ENCODE results near the gene KIF3C.
A peak's percentile ranks its signal among the peaks of the same experiment; 100 is the strongest.

Gene KIF3C

DNA sequence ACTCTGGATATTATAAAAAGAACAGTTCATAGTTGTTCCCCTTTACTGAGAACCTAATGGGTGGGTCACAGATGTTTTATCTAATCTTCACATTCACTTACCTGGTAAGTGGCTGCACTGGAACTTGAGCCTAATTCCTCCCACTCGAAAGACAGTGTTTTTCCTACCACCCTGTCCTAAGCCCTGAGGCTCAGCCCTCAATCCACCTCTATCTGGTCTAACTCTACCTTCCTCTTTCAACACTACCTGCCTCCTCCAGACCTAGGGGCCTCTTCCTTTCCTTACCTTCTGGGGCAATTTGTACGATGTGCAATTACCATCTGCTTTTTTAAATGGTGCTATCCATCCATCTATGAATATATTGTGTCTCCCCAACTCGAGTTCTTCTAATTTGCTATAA lies 9.7 kb upstream of the KIF3C start:
- Mint-ChIP-seq H3K4me3 (peak overlapping the region in 1 of 2 donors; percentile 77), H3K27ac (peak overlapping the region in 1 of 2 donors; percentile 86), H3K27me3 (no peaks in the 10 kb centered on the region), H3K36me3 (ENCODE audit: insufficient read depth) (peaks cover 2% of the 10 kb centered on the region), H3K4me1 (ENCODE audit: low read depth in 2 of 2) (peaks cover 2 to 9% of the 10 kb centered on the region in 2 donors), H3K9me3 (no peaks in the 10 kb centered on the region)
- no peak for DNase-seq
- peak; percentile 11 for ATAC-seq (replicated peaks)

DNA sequence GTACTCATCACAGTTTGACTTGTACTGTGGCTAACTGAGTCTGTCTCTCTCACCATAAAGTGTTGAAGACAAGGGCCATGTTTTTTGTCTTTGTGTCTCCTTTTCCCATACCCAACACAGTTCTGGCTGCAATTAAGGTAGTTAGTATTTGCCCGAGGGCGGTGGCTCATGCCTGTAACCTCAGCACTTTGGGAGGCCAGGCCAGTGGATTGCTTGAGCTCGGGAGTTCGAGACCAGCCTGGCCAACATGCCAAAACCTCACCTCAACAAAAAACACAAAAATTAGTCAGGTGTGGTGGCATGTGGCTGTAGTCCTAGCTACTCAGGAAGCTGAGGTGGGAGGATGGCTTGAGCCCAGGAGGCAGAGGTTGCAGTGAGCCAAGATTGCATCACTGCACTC lies 6.9 kb upstream of the KIF3C start:
- DNase-seq (no peak), ATAC-seq (replicated peaks) (no peak)
- Mint-ChIP-seq H3K27me3 (no peaks in the 10 kb centered on the region), H3K36me3 (ENCODE audit: insufficient read depth) (peaks cover 2% of the 10 kb centered on the region), H3K4me1 (ENCODE audit: low read depth in 2 of 2) (peaks cover 2 to 9% of the 10 kb centered on the region in 2 donors), H3K27ac (no peak overlapping the region), H3K4me3 (no peak overlapping the region), H3K9me3 (no peaks in the 10 kb centered on the region)

DNA sequence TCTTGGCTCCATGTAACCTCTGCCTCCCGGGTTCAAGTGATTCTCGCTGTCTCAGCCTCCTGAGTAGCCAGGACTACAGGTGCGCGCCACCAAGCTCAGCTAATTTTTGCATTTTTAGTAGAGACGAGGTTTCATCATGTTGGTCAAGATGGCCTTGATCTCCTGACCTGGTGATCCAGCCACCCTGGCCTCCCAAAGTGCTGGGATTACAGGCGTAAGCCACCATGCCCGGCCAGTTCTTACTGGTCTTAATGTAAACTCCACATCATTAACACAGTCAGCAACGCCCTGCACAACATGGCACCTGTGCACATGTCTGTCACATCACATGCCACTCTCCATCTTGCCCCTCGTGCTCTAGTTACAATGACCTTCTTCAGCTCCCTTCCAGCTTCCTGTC lies 5.8 kb upstream of the KIF3C start:
- DNase-seq: no peak
- ATAC-seq (replicated peaks): no peak
- H3K4me3 Mint-ChIP-seq: no peak overlapping the region
- H3K9me3 Mint-ChIP-seq: no peaks in the 10 kb centered on the region
- H3K27ac Mint-ChIP-seq: no peak overlapping the region
- peaks cover 2% of the 10 kb centered on the region for H3K36me3 Mint-ChIP-seq (ENCODE audit: insufficient read depth)
- H3K27me3 Mint-ChIP-seq: no peaks in the 10 kb centered on the region
- peaks cover 3 to 12% of the 10 kb centered on the region in 2 donors for H3K4me1 Mint-ChIP-seq (ENCODE audit: low read depth in 2 of 2)

DNA sequence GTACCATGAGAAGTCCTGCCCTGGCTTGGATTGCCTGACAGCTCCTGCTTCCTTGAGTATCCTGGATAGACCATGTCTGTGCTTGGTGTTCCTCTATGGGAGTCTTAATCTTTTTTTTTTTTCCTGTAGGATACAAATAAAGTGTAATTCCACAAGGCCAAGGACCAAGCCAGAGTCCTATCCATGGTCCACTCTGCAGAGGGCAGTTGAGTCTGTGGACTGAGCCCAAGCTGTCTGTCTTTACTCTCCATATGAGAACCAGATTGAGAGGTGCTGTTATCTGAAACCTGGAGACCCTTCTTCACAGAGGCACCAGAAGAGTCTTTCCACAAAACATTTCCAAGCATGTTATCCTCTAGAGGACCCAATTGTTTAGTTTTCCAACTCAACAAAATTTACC lies 1.4 kb upstream of the KIF3C start:
- no peak for DNase-seq
- H3K27me3 Mint-ChIP-seq: no peaks in the 10 kb centered on the region
- no peak for ATAC-seq (replicated peaks)
- peaks cover 2% of the 10 kb centered on the region for H3K36me3 Mint-ChIP-seq (ENCODE audit: insufficient read depth)
- no peak overlapping the region for H3K27ac Mint-ChIP-seq
- H3K4me1 Mint-ChIP-seq (ENCODE audit: low read depth in 2 of 2): peaks cover 20% of the 10 kb centered on the region in 2 donors
- H3K9me3 Mint-ChIP-seq: no peaks in the 10 kb centered on the region
- H3K4me3 Mint-ChIP-seq: peak overlapping the region; percentile 89 to 90

DNA sequence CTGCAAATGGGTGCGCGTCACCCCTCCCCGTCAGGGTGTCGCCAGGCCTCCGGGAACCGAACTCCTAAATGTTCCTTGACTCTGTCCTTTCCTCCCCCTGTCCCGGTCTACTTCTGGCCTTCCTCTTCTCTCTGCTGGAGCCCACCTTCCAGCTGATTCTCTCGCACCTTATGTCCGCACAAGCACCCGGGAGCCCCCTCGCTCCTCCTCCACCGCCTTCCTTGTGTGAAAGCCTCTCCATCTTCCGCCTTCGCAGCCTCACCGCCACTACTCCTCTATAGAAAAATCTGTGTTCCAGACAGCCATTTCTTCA lies 627 bp upstream of the KIF3C start:
- no peaks in the 10 kb centered on the region for H3K36me3 Mint-ChIP-seq (ENCODE audit: insufficient read depth)

DNA sequence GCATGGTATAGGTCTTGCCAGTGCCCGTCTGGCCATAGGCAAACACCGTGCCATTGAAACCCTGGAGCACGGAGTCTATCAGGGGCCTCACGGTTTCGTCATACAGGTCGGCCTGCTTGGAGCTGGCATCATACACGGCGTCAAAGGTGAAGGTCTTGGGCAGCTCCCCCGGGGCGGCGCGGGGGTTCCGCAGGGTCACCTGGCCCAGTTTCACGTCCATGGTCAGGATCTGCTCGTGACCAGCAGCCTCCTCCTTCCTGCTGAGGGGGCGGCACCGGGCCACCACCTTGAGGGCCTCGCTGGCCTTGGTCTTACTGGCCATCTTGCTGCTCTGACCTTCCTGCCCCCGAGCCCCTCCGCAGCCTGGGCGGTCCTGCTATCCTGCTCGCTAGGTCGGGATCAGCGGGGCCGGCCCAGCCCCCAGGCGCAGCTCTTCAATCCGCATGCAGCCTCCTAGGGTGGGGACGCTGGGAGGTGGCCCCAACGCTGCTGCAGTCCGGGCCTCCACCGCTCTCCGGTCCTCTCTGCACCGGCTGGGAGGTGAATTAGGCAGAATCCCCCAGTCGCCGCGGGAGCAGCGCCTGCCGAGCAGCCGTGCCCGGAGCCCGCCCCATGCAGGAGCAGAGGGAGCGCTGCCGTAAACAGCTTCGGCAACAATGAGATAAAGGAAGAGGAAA lies 563 bp downstream of the KIF3C start:
- no peaks in the 10 kb centered on the region for H3K27me3 Mint-ChIP-seq
- peak overlapping the region; percentile 89 to 90 for H3K4me3 Mint-ChIP-seq
- H3K36me3 Mint-ChIP-seq (ENCODE audit: insufficient read depth): no peaks in the 10 kb centered on the region
- H3K4me1 Mint-ChIP-seq (ENCODE audit: low read depth in 2 of 2): peaks cover 27 to 36% of the 10 kb centered on the region in 2 donors
- ATAC-seq (replicated peaks) (peak; percentile 35), DNase-seq (no peak)
- H3K9me3 Mint-ChIP-seq: no peaks in the 10 kb centered on the region
- H3K27ac Mint-ChIP-seq: peak overlapping the region; percentile 17 to 46

More for the DNA sequence above, 627 bp upstream of the KIF3C start:
- H3K9me3 Mint-ChIP-seq: no peaks in the 10 kb centered on the region
- DNase-seq (no peak), ATAC-seq (replicated peaks) (no peak)
- H3K4me1 Mint-ChIP-seq (ENCODE audit: low read depth in 2 of 2): peaks cover 24 to 25% of the 10 kb centered on the region in 2 donors
- H3K27ac Mint-ChIP-seq: peak overlapping the region; percentile 44 to 83
- no peaks in the 10 kb centered on the region for H3K27me3 Mint-ChIP-seq
- H3K4me3 Mint-ChIP-seq: peak overlapping the region; percentile 89 to 90

DNA sequence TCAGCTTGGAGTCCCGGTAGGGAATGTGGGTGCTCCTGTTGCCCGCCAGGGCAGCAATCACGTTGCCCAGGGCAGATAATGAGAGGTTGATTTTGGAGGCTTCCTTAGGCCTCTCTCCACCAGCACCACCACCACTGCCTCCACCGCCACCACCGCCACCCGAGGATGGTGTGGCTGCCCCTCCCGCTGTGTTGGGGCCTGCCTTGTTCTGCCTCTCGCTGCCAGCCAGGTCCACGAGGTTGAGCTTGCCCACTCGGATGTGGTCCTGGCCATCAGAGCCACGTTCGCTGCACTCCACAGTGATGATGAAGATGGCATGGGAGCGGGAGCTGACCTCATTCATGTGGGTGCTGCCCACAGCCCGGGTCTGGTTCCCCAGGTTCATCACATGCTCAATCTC lies 1.3 kb downstream of the KIF3C start:
- Mint-ChIP-seq H3K36me3 (ENCODE audit: insufficient read depth) (no peaks in the 10 kb centered on the region), H3K4me3 (peak overlapping the region; percentile 89 to 90), H3K4me1 (ENCODE audit: low read depth in 2 of 2) (peaks cover 27 to 40% of the 10 kb centered on the region in 2 donors), H3K27ac (no peak overlapping the region), H3K27me3 (no peaks in the 10 kb centered on the region), H3K9me3 (no peaks in the 10 kb centered on the region)
- no peak for DNase-seq
- no peak for ATAC-seq (replicated peaks)

DNA sequence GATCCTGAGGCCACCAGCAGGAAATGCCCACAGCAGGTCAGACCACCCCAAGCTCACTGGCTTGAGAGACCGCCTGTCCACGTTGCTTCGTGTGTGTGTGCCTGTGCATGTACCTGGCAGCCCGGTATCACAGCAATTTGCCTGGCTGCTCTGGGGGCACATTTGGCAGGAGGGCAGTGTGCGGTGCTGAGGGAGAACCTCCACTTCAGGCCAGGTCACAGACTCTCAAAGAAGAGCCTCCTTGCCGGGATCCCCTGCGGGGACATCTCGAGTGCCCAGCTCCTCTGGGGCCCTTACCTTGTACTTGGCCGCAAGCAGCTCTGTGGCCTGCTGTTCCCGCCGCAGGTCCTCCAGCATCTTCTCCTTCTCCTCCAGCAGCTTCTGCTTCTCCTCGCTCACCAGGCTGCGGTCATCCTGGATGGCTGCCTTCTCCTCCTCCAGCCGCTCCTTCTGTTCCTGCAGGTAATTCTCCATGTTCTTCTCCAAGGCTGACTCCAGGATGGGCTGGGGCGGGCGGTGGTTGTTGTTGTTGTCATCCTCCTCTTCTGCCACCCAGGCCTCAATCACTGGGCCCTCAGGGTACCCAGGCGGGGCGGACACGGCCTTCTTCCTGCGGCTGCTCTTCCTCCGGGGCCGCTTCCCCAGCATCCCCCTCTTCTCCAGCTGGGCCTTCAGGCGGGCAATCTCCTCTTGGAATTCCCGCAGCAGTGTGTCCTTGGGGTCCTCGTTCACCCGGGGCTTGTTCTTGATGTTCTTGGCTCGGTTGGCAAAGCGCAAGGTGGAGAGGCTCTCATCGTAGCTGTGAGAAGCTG lies 2.0 kb downstream of the KIF3C start:
- H3K27ac Mint-ChIP-seq: no peak overlapping the region
- no peaks in the 10 kb centered on the region for H3K9me3 Mint-ChIP-seq
- ATAC-seq (replicated peaks): no peak
- no peaks in the 10 kb centered on the region for H3K36me3 Mint-ChIP-seq (ENCODE audit: insufficient read depth)
- peak overlapping the region in 1 of 2 donors; percentile 89 for H3K4me3 Mint-ChIP-seq
- DNase-seq: no peak
- no peaks in the 10 kb centered on the region for H3K27me3 Mint-ChIP-seq
- H3K4me1 Mint-ChIP-seq (ENCODE audit: low read depth in 2 of 2): peaks cover 27 to 40% of the 10 kb centered on the region in 2 donors

DNA sequence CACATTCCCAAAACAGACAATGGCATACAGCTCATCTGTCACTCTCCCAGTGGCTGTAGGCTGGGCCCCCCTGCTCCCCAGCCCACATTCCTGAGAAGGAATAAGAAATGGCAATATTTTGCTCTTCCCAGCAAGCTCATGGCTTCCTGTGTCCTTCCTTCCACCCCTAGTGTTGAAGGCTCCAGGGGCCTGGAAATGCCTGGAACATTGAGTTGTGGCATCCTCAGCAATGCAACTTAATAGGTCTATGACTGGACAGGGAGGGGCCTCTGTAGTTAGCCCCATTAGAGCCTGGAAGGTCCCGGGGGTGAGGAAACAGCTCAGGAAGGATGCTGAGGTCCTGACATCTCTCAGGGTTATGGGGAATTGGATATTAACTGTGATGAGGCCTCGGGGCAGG lies 3.3 kb downstream of the KIF3C start:
- Mint-ChIP-seq H3K27ac (no peak overlapping the region), H3K4me1 (ENCODE audit: low read depth in 2 of 2) (peaks cover 27 to 40% of the 10 kb centered on the region in 2 donors), H3K4me3 (no peak overlapping the region), H3K9me3 (no peaks in the 10 kb centered on the region), H3K36me3 (ENCODE audit: insufficient read depth) (no peaks in the 10 kb centered on the region), H3K27me3 (no peaks in the 10 kb centered on the region)
- no peak for DNase-seq
- ATAC-seq (replicated peaks): no peak

DNA sequence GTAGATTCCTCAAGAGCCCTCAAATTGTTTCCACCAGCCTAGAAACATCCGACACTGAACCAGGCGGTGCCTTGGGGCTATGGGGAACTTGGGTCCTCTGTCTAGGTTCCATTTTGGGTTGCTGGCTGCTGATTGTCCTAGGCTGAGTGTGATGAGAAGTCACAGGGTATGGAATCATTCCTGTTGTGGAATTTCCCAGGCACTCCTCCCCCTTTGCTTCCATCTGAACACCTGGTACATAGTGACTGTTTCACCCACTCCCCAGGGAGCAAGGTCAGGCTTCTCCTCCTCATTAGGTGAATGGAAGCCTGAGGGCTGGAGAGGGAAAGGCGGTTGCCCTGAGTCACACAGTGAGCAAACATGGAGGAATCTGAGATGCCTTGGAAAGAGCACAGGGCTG lies 4.5 kb downstream of the KIF3C start:
- Mint-ChIP-seq H3K27ac (peak overlapping the region in 1 of 2 donors; percentile 4), H3K4me1 (ENCODE audit: low read depth in 2 of 2) (peaks cover 22 to 33% of the 10 kb centered on the region in 2 donors), H3K9me3 (no peaks in the 10 kb centered on the region), H3K27me3 (no peaks in the 10 kb centered on the region), H3K36me3 (ENCODE audit: insufficient read depth) (no peaks in the 10 kb centered on the region), H3K4me3 (no peak overlapping the region)
- no peak for DNase-seq
- no peak for ATAC-seq (replicated peaks)

DNA sequence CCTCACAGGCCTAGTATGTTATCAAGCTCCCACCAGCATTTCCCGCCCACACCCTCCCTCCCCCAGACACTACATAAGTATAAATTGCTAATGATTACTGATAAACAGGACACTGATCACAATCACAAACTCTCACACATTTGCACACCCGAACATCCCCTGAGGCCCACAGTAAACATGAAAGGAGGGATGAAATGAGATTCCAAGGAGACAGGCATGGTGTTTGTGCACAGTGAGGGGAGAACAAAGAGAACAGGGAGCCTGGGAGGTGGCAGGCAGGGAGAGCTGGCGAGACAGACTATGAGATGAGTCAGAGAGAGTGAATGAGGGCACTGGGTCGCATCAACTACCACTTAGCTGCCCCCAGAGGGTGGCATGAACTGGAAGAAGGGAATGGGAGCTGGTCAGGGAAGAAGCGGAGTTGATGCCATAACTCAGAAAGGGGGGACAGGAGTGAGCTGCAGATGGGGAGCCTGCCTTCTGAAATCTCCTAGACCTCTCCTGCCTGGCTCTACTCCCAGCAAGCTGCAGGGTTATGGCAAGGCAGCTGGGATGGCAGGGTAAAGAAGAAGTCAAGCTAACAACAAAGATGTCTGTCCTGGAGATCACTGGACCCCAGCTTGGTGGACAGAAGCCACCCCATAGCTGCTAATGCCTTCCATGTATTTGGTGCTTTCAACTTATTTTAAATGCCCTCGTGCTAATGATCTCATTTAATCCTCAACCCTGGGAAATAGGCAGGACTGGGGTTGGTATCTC lies 5.1 kb downstream of the KIF3C start:
- no peak for DNase-seq
- H3K4me3 Mint-ChIP-seq: no peak overlapping the region
- H3K27me3 Mint-ChIP-seq: no peaks in the 10 kb centered on the region
- H3K27ac Mint-ChIP-seq: peak overlapping the region in 1 of 2 donors; percentile 56
- H3K9me3 Mint-ChIP-seq: no peaks in the 10 kb centered on the region
- peaks cover 21 to 33% of the 10 kb centered on the region in 2 donors for H3K4me1 Mint-ChIP-seq (ENCODE audit: low read depth in 2 of 2)
- H3K36me3 Mint-ChIP-seq (ENCODE audit: insufficient read depth): no peaks in the 10 kb centered on the region
- no peak for ATAC-seq (replicated peaks)

DNA sequence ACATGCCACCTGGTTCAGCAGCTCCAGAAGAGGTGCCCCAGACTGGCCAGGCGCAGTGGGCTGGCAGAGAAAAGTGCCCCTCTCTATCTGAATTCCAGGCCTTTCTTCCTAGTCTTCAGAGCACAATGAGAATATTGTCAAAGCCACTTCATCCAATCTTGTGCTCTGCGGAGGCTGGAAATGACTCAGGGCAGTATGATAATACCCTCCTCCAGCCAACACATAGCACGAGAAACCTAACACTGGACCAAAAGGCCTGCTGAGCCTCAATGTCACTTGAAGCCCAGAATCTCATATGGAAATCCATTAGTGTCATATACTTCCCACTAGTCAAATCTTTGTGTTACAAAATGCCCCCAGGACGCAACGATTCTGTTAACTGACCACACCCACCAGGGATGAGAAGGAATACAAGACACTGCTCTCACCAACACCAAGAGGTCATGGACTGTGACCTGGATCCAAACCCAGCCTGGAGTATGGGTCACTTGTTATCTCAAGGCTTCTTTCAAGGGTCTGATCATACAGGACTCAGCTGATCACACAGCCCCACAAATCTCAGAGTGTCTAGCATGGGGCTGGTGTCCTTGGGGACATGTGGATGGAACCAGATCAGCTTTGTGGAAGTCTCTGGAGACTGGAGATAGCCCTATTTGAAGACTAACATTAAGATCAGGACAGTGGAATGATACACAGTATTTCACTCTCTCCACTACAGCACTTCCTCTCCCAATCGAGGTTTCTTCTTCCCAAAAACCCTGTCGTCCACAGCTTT lies 10.1 kb downstream of the KIF3C start:
- Mint-ChIP-seq H3K4me1 (ENCODE audit: low read depth in 2 of 2) (peaks cover 3 to 8% of the 10 kb centered on the region in 2 donors), H3K27ac (no peak overlapping the region), H3K27me3 (no peaks in the 10 kb centered on the region), H3K4me3 (no peak overlapping the region), H3K9me3 (no peaks in the 10 kb centered on the region), H3K36me3 (ENCODE audit: insufficient read depth) (no peaks in the 10 kb centered on the region)
- DNase-seq (no peak), ATAC-seq (replicated peaks) (no peak)

DNA sequence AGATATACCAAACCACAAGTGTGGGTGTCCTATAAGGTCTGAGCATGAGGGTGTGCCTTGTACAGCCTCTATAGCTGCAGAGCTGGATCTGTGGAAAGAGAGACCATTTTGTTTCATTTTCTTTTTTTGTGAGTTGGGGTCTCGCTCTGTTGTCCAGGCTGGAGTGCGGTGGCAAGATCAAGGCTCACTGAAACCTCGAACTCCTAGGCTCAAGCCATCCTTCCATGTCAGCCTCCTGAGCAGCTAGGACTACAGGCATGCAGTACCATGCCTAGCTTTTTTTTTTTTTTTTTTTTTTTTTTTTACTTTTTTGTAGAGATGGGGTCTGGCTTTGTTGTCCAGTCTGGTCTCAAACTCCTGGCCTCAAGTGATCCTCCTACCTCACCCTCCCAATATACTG lies 10.7 kb downstream of the KIF3C start:
- Mint-ChIP-seq H3K36me3 (ENCODE audit: insufficient read depth) (no peaks in the 10 kb centered on the region), H3K4me3 (no peak overlapping the region), H3K27me3 (no peaks in the 10 kb centered on the region), H3K4me1 (ENCODE audit: low read depth in 2 of 2) (peaks cover 2 to 3% of the 10 kb centered on the region in 2 donors), H3K27ac (no peak overlapping the region), H3K9me3 (no peaks in the 10 kb centered on the region)
- ATAC-seq (replicated peaks) (no peak), DNase-seq (no peak)

Data from effector memory CD8-positive, alpha-beta T cell (primary cell).